Activated naive CD4-positive, alpha-beta T cell treated with anti-CD3 and anti-CD28 coated beads for 36 hours (primary cell): ENCODE data around the gene COL6A5. TPM values are rescaled to one million over a fixed set of nuclear protein-coding genes. Genes with fewer than 3 reads are reported as not detected.

Experiments used
- CTCF ChIA-PET: fragments of 350-600 bp; sonication (Branson Sonifier 250); formaldehyde crosslinking; loops from one replicate; lab custom pipeline; 2021; ENCODE audit warnings: antibody characterized with exemption; lab: Charles Lee
- DNase-seq: peaks from one replicate; pipeline ENCODE4 v3.0.0-alpha.2; 2020
- H3K27ac Mint-ChIP-seq: one replicate; pipeline ENCODE4 v1.8.0; 2021; ENCODE audit warnings: mild to moderate bottlenecking, mixed read lengths
- H3K27me3 Mint-ChIP-seq: one replicate; pipeline ENCODE4 v1.8.0; 2021; ENCODE audit warnings: low read depth, mixed read lengths
- H3K36me3 Mint-ChIP-seq: one replicate; pipeline ENCODE4 v1.8.0; 2021; ENCODE audit warnings: low read depth, mixed read lengths
- H3K4me1 Mint-ChIP-seq: one replicate; pipeline ENCODE4 v1.8.0; 2021; ENCODE audit warnings: low read depth, mixed read lengths
- H3K4me3 Mint-ChIP-seq: one replicate; pipeline ENCODE4 v1.8.0; 2021; ENCODE audit warnings: mild to moderate bottlenecking, moderate library complexity, mixed read lengths
- H3K9me3 Mint-ChIP-seq: one replicate; pipeline ENCODE4 v1.8.0; 2021; ENCODE audit warnings: mixed read lengths
- intact Hi-C: fragments of 100-400 bp; cut with micrococcal nuclease; formaldehyde crosslinking; loops from one replicate; pipeline ENCODE4 v1.15.1; 2023
- total RNA-seq, 2 experiments: library from RNA; stranded (reverse); gene quantifications; one replicate each; pipeline ENCODE4 v1.2.3, GENCODE V29; 2021

Gene COL6A5
- total RNA-seq, 2 experiments from 2014 or later = not detected

- peaks cover 4% of the 10 kb centered on the region for H3K27me3 Mint-ChIP-seq
- no peaks in the 10 kb centered on the region for H3K36me3 Mint-ChIP-seq
- no peak overlapping the region for H3K4me3 Mint-ChIP-seq
- intact Hi-C loops = no loop called here
- no peak for DNase-seq
- CTCF ChIA-PET = no interaction called here
- H3K27ac Mint-ChIP-seq = no peak overlapping the region
- H3K9me3 Mint-ChIP-seq = no peaks in the 10 kb centered on the region
- H3K4me1 Mint-ChIP-seq = no peaks in the 10 kb centered on the region
Observed at GRCh38 chr3:130374033-130374432, 28.6 kb downstream of the COL6A5 start.

- DNase-seq = no peak
- Mint-ChIP-seq H3K36me3 (no peaks in the 10 kb centered on the region), H3K9me3 (no peaks in the 10 kb centered on the region), H3K27ac (no peak overlapping the region), H3K27me3 (peaks cover 4% of the 10 kb centered on the region), H3K4me3 (no peak overlapping the region), H3K4me1 (no peaks in the 10 kb centered on the region)
- intact Hi-C loops = no loop called here
- CTCF ChIA-PET = no interaction called here
Observed at GRCh38 chr3:130374908-130375307, 29.4 kb downstream of the COL6A5 start.

DNA sequence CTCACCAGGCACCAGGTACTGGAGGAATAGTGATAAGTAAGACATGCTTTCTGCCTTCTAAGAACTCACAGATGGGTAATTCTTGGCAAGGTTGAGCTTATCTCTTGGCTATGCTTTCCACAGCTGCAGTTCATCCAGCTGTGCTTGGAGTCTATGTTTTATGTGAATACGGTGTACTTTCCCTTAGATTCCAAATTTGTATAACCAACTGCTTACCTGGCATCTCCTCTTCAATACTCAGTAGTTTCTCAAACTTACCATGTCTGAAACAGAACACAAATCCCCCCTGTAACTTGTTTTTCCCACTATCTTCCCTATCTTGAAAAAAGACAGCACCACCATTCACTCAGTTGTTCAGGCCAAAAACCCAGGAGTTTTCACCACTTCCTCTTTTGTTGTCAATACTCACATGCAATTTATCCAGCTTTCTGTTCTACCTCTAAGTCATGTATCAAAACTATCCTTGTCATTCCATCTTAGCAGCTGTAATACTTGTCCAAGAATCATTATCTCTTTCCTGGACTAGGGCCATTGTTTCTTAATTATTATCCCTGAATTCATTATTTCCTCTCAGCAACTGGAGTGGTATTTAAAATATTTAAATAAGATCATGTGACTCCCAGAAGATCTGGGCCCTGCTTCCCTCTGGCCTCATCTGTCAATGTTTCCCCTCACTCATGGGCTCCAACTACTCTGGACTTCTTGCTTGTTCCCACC lies 32.6 kb downstream of the COL6A5 start:
- Mint-ChIP-seq H3K9me3 (no peaks in the 10 kb centered on the region), H3K4me1 (no peaks in the 10 kb centered on the region), H3K27me3 (peaks cover 2% of the 10 kb centered on the region), H3K36me3 (no peaks in the 10 kb centered on the region), H3K4me3 (no peak overlapping the region), H3K27ac (no peak overlapping the region)
- CTCF ChIA-PET = no interaction called here
- intact Hi-C loops = no loop called here
- no peak for DNase-seq

- CTCF ChIA-PET = no interaction called here
- Mint-ChIP-seq H3K4me3 (no peak overlapping the region), H3K9me3 (no peaks in the 10 kb centered on the region)
Observed at GRCh38 chr3:130378677-130379191, 33.3 kb downstream of the COL6A5 start.

DNA sequence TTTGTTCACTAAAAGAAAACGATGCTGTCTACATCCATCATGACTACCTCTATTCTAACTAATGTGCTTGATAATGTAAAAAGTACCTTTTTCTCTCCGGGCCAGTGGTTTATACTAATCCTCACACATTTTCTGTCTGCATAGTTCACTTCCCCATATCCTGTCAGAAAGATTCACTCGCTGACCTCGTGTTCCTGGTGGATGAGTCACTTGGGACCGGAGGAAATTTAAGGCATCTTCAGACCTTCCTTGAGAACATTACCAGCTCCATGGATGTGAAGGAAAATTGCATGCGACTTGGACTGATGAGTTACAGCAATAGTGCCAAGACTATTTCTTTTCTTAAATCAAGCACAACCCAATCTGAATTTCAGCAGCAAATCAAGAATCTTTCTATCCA lies 33.8 kb downstream of the COL6A5 start:
- H3K27ac Mint-ChIP-seq = no peak overlapping the region
- H3K4me1 Mint-ChIP-seq = no peaks in the 10 kb centered on the region
- no peaks in the 10 kb centered on the region for H3K36me3 Mint-ChIP-seq
- intact Hi-C loops = no loop called here
- no peak overlapping the region for H3K4me3 Mint-ChIP-seq
- no peaks in the 10 kb centered on the region for H3K9me3 Mint-ChIP-seq
- no peak for DNase-seq
- CTCF ChIA-PET = no interaction called here
- peaks cover 2% of the 10 kb centered on the region for H3K27me3 Mint-ChIP-seq

More at GRCh38 chr3:130378677-130379191, 33.3 kb downstream of the COL6A5 start:
- no peak overlapping the region for H3K27ac Mint-ChIP-seq
- H3K4me1 Mint-ChIP-seq = no peaks in the 10 kb centered on the region
- DNase-seq = no peak
- H3K27me3 Mint-ChIP-seq = peaks cover 2% of the 10 kb centered on the region
- no peaks in the 10 kb centered on the region for H3K36me3 Mint-ChIP-seq
- intact Hi-C loops = no loop called here

DNA sequence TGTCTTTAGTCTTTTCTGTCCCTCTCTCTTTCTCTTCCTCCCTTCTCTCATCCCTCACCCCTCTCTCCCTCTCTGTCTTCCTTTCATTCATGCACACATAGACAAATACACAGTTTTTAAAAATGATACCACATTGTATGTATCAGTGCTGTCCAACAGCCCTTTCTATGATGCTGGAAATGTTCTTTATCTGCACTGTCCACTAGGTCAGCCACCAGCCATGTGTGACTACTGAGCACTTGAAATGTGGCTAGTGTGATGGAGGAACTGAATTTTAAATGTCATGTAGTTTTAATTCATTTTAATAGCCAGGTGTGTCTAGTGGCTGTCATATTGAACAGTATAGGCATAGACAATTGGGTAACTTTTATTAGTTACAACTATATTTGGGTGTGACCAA lies 34.9 kb downstream of the COL6A5 start:
- CTCF ChIA-PET = no interaction called here

DNA sequence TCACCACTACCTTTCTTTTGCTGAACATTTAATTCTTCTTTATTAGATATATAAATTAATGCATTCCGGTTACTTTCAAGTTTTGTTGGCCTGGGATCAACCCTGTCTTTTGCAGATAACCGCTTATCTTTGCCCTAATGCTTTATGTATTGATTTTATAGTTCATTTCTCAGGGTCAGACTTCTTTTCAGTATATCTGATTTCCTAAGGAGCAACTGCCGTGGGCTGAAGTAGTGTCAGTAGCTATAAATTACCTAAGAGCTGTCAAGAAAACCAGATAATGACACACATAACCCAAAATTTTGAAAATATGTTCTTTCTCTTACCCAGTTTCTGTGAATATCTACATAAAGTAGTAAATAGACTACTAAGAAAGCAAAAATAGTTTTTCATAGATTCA lies 38.0 kb downstream of the COL6A5 start:
- peaks cover 5% of the 10 kb centered on the region for H3K27me3 Mint-ChIP-seq
- DNase-seq = no peak
- H3K36me3 Mint-ChIP-seq = no peaks in the 10 kb centered on the region
- no peaks in the 10 kb centered on the region for H3K4me1 Mint-ChIP-seq
- H3K4me3 Mint-ChIP-seq = no peak overlapping the region
- H3K27ac Mint-ChIP-seq = no peak overlapping the region
- CTCF ChIA-PET = interaction anchor here (0.5 kb wide), 1 partner anchor 159 kb away, joined by 3 read pairs; no protein-coding TSS in a partner anchor
- intact Hi-C loops = no loop called here
- no peaks in the 10 kb centered on the region for H3K9me3 Mint-ChIP-seq

More for the DNA sequence above, 34.9 kb downstream of the COL6A5 start:
- Mint-ChIP-seq H3K36me3 (no peaks in the 10 kb centered on the region), H3K27me3 (peaks cover 5% of the 10 kb centered on the region), H3K4me3 (no peak overlapping the region), H3K27ac (no peak overlapping the region), H3K9me3 (no peaks in the 10 kb centered on the region), H3K4me1 (no peaks in the 10 kb centered on the region)
- intact Hi-C loops = no loop called here
- no peak for DNase-seq

- CTCF ChIA-PET = no interaction called here
- Mint-ChIP-seq H3K27me3 (peaks cover 5% of the 10 kb centered on the region), H3K27ac (no peak overlapping the region), H3K4me3 (no peak overlapping the region), H3K36me3 (no peaks in the 10 kb centered on the region), H3K4me1 (no peaks in the 10 kb centered on the region), H3K9me3 (no peaks in the 10 kb centered on the region)
- DNase-seq = no peak
- intact Hi-C loops = no loop called here
Observed at GRCh38 chr3:130384476-130385025, 39.1 kb downstream of the COL6A5 start.

DNA sequence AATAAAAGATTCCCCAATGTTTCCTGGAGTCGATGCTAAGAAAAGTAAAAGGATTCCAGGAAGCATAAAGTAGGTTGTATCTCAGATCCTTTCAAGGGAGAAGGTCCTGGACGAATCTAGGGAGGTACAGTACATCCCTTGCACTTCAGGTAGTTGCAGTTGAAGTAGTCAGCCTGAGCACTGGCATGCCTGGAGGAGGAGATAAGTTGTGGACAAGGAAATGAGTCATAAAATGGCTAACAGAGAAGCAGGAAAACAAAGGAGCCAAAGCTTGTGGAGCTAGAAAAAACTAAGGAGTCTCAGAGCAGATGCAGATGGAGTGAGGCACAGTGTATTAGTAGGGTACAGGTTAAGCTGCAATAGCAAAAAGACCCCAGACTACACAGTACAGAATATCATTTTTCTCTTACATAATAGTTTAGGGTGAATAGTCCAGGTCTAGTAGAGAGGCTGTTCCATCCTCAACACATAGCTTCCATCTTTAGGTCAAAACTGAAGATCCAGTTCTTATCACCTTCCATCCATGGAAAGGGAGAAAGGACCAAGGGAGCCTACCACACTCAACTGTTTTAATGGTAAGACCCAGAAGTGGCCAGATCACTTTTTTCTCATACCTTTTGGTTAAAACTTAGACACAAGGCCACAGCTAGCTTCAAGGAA lies 41.3 kb downstream of the COL6A5 start:
- Mint-ChIP-seq H3K9me3 (no peaks in the 10 kb centered on the region), H3K4me3 (no peak overlapping the region), H3K36me3 (no peaks in the 10 kb centered on the region), H3K27me3 (peaks cover 7% of the 10 kb centered on the region), H3K4me1 (no peaks in the 10 kb centered on the region), H3K27ac (no peak overlapping the region)
- DNase-seq = no peak
- intact Hi-C loops = no loop called here
- CTCF ChIA-PET = no interaction called here

DNA sequence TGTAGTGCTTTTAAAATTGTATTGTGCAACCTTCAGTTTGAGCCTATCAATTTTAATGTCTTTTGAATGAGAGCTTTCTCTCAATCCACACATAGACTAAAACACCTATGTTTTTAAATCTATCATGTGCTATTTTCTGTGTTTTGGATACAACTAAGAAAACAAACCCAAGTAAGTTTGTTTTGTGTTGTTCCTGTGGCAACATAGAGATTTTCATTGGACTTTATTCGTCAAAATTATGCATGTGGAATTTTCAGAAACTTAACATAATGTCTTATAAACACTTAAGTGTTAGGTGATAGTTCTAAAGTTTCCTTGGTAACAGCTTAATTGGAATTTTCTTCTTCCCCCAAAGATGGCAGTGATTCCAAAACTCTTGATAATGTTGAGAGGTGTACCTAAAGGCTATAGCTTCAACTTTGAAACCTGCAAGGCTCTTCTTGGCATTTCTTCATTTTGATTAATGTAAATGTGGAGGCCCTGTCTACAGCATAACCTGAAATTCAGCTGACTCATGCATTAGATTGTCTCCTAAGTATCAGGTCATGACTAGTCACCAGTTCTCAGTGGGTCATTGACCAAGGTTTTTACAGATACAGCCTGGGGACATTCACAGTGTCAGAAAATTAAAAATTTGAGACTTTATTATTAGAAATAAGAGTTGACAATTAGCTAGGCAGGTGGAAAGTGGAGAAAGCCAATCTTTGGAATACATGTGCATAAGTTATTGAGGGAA lies 44.4 kb downstream of the COL6A5 start:
- H3K27me3 Mint-ChIP-seq = peaks cover 10% of the 10 kb centered on the region
- H3K36me3 Mint-ChIP-seq = no peaks in the 10 kb centered on the region
- H3K9me3 Mint-ChIP-seq = no peaks in the 10 kb centered on the region
- DNase-seq = no peak
- H3K4me3 Mint-ChIP-seq = no peak overlapping the region
- intact Hi-C loops = no loop called here
- CTCF ChIA-PET = interaction anchor here (0.7 kb wide), 1 partner anchor 278 kb away, joined by 3 read pairs; no protein-coding TSS in a partner anchor
- no peaks in the 10 kb centered on the region for H3K4me1 Mint-ChIP-seq
- H3K27ac Mint-ChIP-seq = no peak overlapping the region

DNA sequence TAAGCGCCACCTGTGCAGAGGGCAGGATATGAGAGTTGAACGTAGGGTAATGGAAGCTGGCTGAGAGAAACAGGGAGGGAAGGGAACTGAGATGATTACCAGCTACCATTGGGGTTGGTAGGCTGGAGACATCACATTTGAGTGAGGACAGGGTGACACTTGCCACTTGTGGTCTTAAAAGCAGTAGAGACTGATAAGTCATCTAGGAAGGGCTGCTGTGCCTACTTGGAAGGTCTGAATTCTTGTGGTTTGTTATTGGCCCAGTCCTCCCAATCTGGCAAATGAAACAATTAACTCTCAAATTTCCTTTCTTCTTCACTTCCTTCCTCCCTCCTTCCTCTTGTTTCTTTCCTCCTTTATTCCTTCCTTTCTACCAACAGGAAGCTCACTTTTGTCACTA lies 46.8 kb downstream of the COL6A5 start:
- no peaks in the 10 kb centered on the region for H3K9me3 Mint-ChIP-seq
- intact Hi-C loops = no loop called here
- no peaks in the 10 kb centered on the region for H3K4me1 Mint-ChIP-seq
- CTCF ChIA-PET = no interaction called here
- H3K4me3 Mint-ChIP-seq = no peak overlapping the region
- no peak overlapping the region for H3K27ac Mint-ChIP-seq
- peaks cover 9% of the 10 kb centered on the region for H3K27me3 Mint-ChIP-seq
- DNase-seq = no peak
- H3K36me3 Mint-ChIP-seq = no peaks in the 10 kb centered on the region

DNA sequence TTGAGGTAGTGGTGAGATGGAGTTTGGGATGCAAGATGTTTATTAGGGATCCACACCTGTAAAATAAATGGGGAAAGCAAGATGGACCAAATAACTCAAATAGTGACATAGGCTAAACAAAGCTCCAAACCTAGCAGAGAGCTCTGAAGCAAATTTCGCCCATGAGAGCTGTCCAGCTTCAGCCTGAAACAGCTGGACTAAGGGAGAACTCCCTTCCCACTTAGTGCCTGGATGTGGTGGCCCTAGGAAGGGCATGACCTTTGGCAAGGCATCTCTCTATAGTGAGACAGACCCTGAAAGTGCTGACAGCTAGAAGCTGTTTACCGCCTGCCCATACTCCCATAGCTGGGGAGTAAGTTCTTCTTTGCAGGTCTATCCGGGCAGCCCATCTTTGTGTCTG lies 48.1 kb downstream of the COL6A5 start:
- intact Hi-C loops = no loop called here
- DNase-seq = no peak
- Mint-ChIP-seq H3K27ac (no peak overlapping the region), H3K27me3 (peaks cover 11% of the 10 kb centered on the region), H3K36me3 (no peaks in the 10 kb centered on the region), H3K4me1 (no peaks in the 10 kb centered on the region), H3K9me3 (peaks cover 1% of the 10 kb centered on the region), H3K4me3 (no peak overlapping the region)
- CTCF ChIA-PET = no interaction called here
